Caki2 (cell line): Measurements from ENCODE around the gene USP17L25. TPM values are rescaled to one million over a fixed set of nuclear protein-coding genes. Genes with fewer than 3 reads are reported as not detected.
"Not testable (repeated sequence)": the region's sequence is repeated elsewhere in the genome, so short reads cannot be mapped to it uniquely, and the experiment has no call there.

Source experiments
- DNase-seq: peaks from one replicate; pipeline ENCODE4 v3.0.0-alpha.2; 2015; ENCODE audit warnings: low read depth
- in situ Hi-C: cut with HindIII; loops from 2 replicates; pipeline ENCODE4 v1.10.0; 2016; ENCODE audit warnings: low sequenced_read_pairs, low pct_unique_long_range_greater_than_20kb, mixed read lengths
- total RNA-seq: library from RNA; depleted of rRNA; stranded (reverse); fragments of >200 nt; shearing (Covaris generic); gene quantifications from 2 replicates; pipeline ENCODE4 v1.2.3, GENCODE V29; 2014; ENCODE audit warnings: low replicate concordance; rRNA removed

USP17L25 gene
- total RNA-seq = not detected in 2 replicates

GRCh38 chr4:9329611-9330010, at the start of gene USP17L25:
Gene USP17L25 (plus strand): TSS chr4:9329911. CDS start chr4:9329911, 0 bp downstream.
- DNase-seq, in situ Hi-C loops: not testable (repeated sequence)

GRCh38 chr4:9324191-9324590, 5.5 kb upstream of the USP17L25 start:
- DNase-seq, in situ Hi-C loops: not testable (repeated sequence)

GRCh38 chr4:9324865-9325264, 4.8 kb upstream of the USP17L25 start, which contains the start of gene USP17L24:
Gene USP17L24 (plus strand): TSS chr4:9325165. CDS start chr4:9325165, 0 bp downstream.
- DNase-seq, in situ Hi-C loops: not testable (repeated sequence)

- in situ Hi-C loops, DNase-seq: not testable (repeated sequence)
Measured at GRCh38 chr4:9334358-9334757, 4.6 kb downstream of the USP17L25 start, which contains the start of gene USP17L26. Gene USP17L26 (plus strand): TSS chr4:9334658. CDS start chr4:9334658, 0 bp downstream.

GRCh38 chr4:9339103-9339502, 9.4 kb downstream of the USP17L25 start, which contains the start of gene USP17L5:
Gene USP17L5 (plus strand): TSS chr4:9339403. CDS start chr4:9339403, 0 bp downstream.
- in situ Hi-C loops = not testable (repeated sequence)

GRCh38 chr4:9343848-9344247, 14.1 kb downstream of the USP17L25 start, which contains the start of gene USP17L27:
Gene USP17L27 (plus strand): TSS chr4:9344148. CDS start chr4:9344148, 0 bp downstream.
- DNase-seq, in situ Hi-C loops: not testable (repeated sequence)

More at GRCh38 chr4:9339103-9339502, 9.4 kb downstream of the USP17L25 start, which contains the start of gene USP17L5:
- DNase-seq = not testable (repeated sequence)

GRCh38 chr4:9348593-9348992, 18.9 kb downstream of the USP17L25 start, which contains the start of gene USP17L28:
Gene USP17L28 (plus strand): TSS chr4:9348893. CDS start chr4:9348893, 0 bp downstream.
- in situ Hi-C loops, DNase-seq: not testable (repeated sequence)

GRCh38 chr4:9350866-9351265, 21.2 kb downstream of the USP17L25 start:
- DNase-seq, in situ Hi-C loops: not testable (repeated sequence)

GRCh38 chr4:9353338-9353737, 23.6 kb downstream of the USP17L25 start, which contains the start of gene USP17L29:
Gene USP17L29 (plus strand): TSS chr4:9353638. CDS start chr4:9353638, 0 bp downstream.
- DNase-seq, in situ Hi-C loops: not testable (repeated sequence)

- in situ Hi-C loops, DNase-seq: not testable (repeated sequence)
Measured at GRCh38 chr4:9362829-9363228, 33.1 kb downstream of the USP17L25 start, which contains the start of gene USP17L30. Gene USP17L30 (plus strand): TSS chr4:9363129. CDS start chr4:9363129, 0 bp downstream.

GRCh38 chr4:9379881-9380280, 50.2 kb downstream of the USP17L25 start:
- in situ Hi-C loops, DNase-seq: not testable (repeated sequence)

Other genes with a start within 250 kb of the USP17L25 start
- gene FAM90A26, start 159.5 kb upstream of the USP17L25 start, total RNA-seq = not detected in 2 replicates
- gene USP17L10, start 119.3 kb upstream of the USP17L25 start, total RNA-seq = not detected in 2 replicates
- gene USP17L11, start 114.5 kb upstream of the USP17L25 start, total RNA-seq = not detected in 2 replicates
- gene USP17L12, start 109.8 kb upstream of the USP17L25 start, total RNA-seq = not detected in 2 replicates
- not detected in 2 replicates for gene USP17L13, start 105.0 kb upstream of the USP17L25 start, total RNA-seq
- not detected in 2 replicates for gene USP17L15, start 95.5 kb upstream of the USP17L25 start, total RNA-seq
- gene USP17L17, start 86.0 kb upstream of the USP17L25 start, total RNA-seq = not detected in 2 replicates
- not detected in 2 replicates for gene USP17L18, start 81.3 kb upstream of the USP17L25 start, total RNA-seq
- gene USP17L19, start 76.5 kb upstream of the USP17L25 start, total RNA-seq = not detected in 2 replicates
- not detected in 2 replicates for gene USP17L20, start 71.8 kb upstream of the USP17L25 start, total RNA-seq
- not detected in 2 replicates for gene USP17L21, start 67.0 kb upstream of the USP17L25 start, total RNA-seq
- not detected in 2 replicates for gene USP17L22, start 62.3 kb upstream of the USP17L25 start, total RNA-seq
- gene USP17L24, start 4.7 kb upstream of the USP17L25 start, total RNA-seq = not detected in 2 replicates
- gene USP17L26, start 4.7 kb downstream of the USP17L25 start, total RNA-seq = not detected in 2 replicates
- gene USP17L5, start 9.5 kb downstream of the USP17L25 start, total RNA-seq = not detected in 2 replicates
- not detected in 2 replicates for gene USP17L27, start 14.2 kb downstream of the USP17L25 start, total RNA-seq
- not detected in 2 replicates for gene USP17L28, start 19.0 kb downstream of the USP17L25 start, total RNA-seq
- gene USP17L29, start 23.7 kb downstream of the USP17L25 start, total RNA-seq = not detected in 2 replicates
- not detected in 2 replicates for gene USP17L30, start 33.2 kb downstream of the USP17L25 start, total RNA-seq
- gene DEFB131A, start 114.5 kb downstream of the USP17L25 start, total RNA-seq = not detected in 2 replicates